SH-SY5Y (cell line): ENCODE data around the gene ZNF91.

Source experiments
- GATA2 ChIP-seq: IDR thresholded peaks from 2 replicates; pipeline ENCODE4 v1.6.1; 2011; ENCODE audit warnings: mild to moderate bottlenecking, low read depth, low read length
- GATA3 ChIP-seq: IDR thresholded peaks from 2 replicates; pipeline ENCODE4 v1.6.1; 2011; ENCODE audit warnings: low read depth, mild to moderate bottlenecking, low read length, moderate library complexity

DNA sequence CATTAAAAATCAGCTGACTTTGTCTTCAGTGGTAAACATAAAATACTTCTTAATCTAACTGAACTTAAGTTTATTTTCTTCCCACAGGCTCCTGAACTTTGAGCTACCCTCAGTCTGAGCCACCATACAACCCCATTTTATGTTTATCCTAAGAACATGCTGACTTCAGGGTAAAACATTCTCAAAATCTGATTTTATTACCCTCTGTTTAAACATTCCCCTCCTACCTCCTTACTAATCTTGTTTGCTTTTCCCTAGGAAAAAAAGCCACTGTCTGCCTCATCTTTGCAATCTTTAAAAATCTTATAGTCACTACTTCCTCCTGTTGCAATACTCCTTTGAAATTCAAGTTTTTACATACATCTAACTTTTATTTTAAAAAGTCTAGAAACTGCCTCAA is 4.0 kb downstream of the ZNF91 start:
- no peak for TF ChIP-seq GATA3
- no peak for TF ChIP-seq GATA2
